Body of pancreas (tissue), 4 donors: Measurements from ENCODE around the gene METTL1.

Experiments used
- POLR2A ChIP-seq, 3 donors: fragments of 450-650 bp; IDR thresholded peaks; one replicate each; pipeline ENCODE4 v1.6.1; 2016; ENCODE audit warnings: antibody characterized with exemption in 3 of 3, mild to moderate bottlenecking in 2 of 3
- TF ChIP-seq, protein P1 (sequence below), 7 experiments: fragments of 450-650 bp in 4 of 7; fragments of 200-600 bp in 3 of 7; sonication (generic) in 3 of 7; IDR thresholded peaks; one replicate each; pipeline ENCODE4 v1.5.1; 2016 to 2019; ENCODE audit warnings: antibody characterized with exemption in 7 of 7

DNA sequence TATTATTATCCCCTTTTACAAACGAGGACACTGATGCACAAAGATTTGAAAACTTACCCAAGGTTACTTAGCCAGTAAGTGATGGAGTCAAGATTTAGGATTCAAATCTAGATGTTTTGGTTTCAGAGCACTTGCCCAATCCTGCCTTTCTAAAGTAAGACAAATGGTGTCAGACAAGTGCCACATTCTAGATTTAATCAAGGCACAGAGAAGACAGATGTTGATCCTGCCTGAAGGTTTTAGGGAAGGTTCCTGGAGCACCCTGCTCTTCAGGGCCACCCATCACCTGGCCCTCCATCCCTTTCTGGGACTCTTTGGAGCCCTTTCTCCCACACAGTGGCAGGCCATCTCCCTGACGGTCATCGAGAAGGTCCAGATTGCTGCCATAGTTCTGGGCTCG, 14.1 kb downstream of the METTL1 start:
- TF ChIP-seq POLR2A (IDR thresholded peaks at IDR 0.05): no peak
- TF ChIP-seq, protein P1, sequence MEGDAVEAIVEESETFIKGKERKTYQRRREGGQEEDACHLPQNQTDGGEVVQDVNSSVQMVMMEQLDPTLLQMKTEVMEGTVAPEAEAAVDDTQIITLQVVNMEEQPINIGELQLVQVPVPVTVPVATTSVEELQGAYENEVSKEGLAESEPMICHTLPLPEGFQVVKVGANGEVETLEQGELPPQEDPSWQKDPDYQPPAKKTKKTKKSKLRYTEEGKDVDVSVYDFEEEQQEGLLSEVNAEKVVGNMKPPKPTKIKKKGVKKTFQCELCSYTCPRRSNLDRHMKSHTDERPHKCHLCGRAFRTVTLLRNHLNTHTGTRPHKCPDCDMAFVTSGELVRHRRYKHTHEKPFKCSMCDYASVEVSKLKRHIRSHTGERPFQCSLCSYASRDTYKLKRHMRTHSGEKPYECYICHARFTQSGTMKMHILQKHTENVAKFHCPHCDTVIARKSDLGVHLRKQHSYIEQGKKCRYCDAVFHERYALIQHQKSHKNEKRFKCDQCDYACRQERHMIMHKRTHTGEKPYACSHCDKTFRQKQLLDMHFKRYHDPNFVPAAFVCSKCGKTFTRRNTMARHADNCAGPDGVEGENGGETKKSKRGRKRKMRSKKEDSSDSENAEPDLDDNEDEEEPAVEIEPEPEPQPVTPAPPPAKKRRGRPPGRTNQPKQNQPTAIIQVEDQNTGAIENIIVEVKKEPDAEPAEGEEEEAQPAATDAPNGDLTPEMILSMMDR (IDR thresholded peaks at IDR 0.05): no peak
